ENCODE results near the gene LPO.

Gene LPO

DNA sequence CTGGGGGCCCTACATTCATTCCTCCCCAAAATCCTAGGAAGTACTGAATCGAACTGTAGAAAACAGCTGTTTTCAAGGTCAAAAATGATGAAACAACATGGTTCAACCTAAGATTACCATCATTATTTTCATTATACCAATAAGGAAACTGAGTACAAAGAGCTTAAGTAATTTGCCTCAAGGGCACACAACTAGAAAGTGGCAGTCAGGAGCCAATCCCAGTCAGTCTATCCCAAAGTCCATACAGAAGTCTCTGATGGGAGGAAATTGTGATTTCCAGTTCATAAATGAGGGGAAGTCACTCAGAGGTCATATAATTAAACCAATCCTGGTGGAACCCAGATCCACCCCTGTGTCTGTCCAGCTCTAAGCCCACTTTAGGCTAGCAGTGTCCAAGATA lies 8.4 kb downstream of the LPO start:
- TF ChIP-seq, protein P1, sequence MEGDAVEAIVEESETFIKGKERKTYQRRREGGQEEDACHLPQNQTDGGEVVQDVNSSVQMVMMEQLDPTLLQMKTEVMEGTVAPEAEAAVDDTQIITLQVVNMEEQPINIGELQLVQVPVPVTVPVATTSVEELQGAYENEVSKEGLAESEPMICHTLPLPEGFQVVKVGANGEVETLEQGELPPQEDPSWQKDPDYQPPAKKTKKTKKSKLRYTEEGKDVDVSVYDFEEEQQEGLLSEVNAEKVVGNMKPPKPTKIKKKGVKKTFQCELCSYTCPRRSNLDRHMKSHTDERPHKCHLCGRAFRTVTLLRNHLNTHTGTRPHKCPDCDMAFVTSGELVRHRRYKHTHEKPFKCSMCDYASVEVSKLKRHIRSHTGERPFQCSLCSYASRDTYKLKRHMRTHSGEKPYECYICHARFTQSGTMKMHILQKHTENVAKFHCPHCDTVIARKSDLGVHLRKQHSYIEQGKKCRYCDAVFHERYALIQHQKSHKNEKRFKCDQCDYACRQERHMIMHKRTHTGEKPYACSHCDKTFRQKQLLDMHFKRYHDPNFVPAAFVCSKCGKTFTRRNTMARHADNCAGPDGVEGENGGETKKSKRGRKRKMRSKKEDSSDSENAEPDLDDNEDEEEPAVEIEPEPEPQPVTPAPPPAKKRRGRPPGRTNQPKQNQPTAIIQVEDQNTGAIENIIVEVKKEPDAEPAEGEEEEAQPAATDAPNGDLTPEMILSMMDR (IDR thresholded peaks at IDR 0.05; ENCODE audit: borderline replicate concordance, insufficient read depth, low read depth, low read length) = no peak
- H3K4me3 ChIP-seq (ENCODE audit: low read depth, low read length) = no peak overlapping the region

DNA sequence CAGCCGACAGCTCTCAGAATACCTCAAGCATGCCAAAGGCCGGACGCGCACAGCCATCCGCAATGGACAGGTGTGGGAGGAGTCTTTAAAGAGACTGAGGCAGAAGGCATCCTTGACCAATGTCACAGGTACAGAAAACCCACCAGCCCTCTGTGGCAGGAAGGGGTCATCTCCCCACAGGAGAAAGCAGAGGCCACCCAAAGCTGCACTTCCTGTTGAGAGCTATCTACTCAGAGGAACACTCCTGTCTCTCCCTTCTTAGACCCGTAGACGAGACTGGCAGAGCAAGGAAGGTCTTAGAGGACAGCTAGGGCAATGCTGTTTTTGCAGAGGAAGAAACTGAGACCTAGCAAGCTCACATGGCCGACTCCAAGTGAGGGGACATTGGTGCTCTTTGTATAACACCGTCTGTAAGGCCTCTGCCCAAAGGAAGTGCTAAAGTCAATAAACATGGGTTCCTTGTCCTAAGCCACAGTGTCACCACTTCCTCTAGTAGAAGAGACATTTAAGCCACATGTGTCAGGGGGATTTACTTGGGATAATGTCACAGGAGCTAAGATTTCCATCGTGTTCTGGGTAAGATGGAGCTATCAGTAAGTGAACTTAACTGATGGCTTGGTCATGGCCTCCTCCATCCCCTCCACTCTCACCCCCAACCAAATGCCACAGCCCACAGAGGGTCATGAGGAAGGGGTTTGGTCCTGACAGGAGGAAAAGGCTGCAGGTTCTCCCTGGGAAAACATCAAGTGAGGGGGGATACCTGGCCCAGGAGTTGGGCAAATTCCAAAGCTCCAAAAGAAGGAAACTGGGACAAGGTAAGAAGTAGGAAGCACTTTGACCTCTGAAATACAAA lies 9.4 kb downstream of the LPO start:
- H3K4me3 ChIP-seq (ENCODE audit: low read depth, low read length) = no peak overlapping the region
- TF ChIP-seq, protein P1 (IDR thresholded peaks at IDR 0.05; ENCODE audit: borderline replicate concordance, insufficient read depth, low read depth, low read length) = no peak

- TF ChIP-seq, protein P1 (IDR thresholded peaks at IDR 0.05; ENCODE audit: borderline replicate concordance, insufficient read depth, low read depth, low read length) = no peak
- no peak overlapping the region for H3K4me3 ChIP-seq (ENCODE audit: low read depth, low read length)
These were observed 10.5 kb downstream of the LPO start for GRCh38 chr17:58248955-58249269.

GRCh38 chr17:58249270-58250133 lies 11.1 kb downstream of the LPO start:
- TF ChIP-seq, protein P1 (IDR thresholded peaks at IDR 0.05; ENCODE audit: borderline replicate concordance, insufficient read depth, low read depth, low read length) = peak; percentile 98
- H3K4me3 ChIP-seq (ENCODE audit: low read depth, low read length) = peak overlapping the region; percentile 47

DNA sequence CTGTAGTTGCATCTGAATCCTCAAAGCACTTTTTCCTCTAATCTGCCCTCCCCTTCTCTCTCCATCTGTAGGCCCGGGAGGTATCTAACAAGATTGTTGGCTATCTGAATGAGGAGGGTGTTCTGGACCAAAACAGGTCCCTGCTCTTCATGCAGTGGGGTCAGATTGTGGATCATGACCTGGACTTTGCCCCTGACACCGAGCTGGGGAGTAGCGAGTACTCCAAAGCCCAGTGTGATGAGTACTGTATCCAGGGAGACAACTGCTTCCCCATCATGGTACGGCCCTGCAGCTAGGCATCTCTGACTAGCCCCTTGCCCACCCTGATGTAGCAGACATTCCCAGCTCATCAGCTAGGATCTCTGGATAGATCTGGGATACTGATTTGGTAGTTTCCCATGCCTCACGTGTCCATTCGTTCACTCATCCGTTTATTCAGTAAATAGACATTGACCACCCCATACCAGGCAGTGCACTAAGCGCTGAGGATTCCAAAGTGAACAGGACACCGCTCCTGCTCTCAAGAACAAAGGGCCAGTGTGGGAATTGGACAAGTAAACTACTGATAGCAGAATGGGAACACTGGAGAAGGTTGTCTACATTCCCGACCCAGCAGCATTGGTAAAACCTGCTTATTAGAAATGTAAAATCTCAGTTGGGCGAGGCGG lies 12.1 kb downstream of the LPO start:
- TF ChIP-seq, protein P1 (IDR thresholded peaks at IDR 0.05; ENCODE audit: borderline replicate concordance, insufficient read depth, low read depth, low read length) = no peak
- no peak overlapping the region for H3K4me3 ChIP-seq (ENCODE audit: low read depth, low read length)

DNA sequence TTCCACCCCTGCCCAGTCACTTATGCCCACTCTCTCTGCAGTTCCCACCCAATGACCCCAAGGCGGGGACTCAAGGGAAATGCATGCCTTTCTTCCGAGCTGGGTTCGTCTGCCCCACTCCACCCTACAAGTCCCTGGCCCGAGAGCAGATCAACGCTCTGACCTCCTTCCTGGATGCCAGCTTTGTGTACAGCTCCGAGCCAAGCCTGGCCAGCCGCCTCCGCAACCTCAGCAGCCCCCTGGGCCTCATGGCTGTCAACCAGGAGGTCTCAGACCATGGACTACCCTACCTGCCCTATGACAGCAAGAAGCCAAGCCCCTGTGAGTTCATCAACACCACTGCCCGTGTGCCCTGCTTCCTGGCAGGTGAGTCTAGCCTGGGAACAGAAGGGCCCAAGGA lies 13.8 kb downstream of the LPO start:
- TF ChIP-seq, protein P1 (IDR thresholded peaks at IDR 0.05; ENCODE audit: borderline replicate concordance, insufficient read depth, low read depth, low read length) = no peak
- H3K4me3 ChIP-seq (ENCODE audit: low read depth, low read length) = no peak overlapping the region
